Glomerular visceral epithelial cell (primary cell): ENCODE measurements around the gene SFXN2.

Experiments
- DNase-seq: peaks from one replicate; pipeline ENCODE4 v3.0.0-alpha.2; 2016; ENCODE audit errors: extremely low spot score

Gene SFXN2

GRCh38 chr10:102776779-102777456 lies 62.5 kb downstream of the SFXN2 start:
- peak; percentile 97 for DNase-seq

GRCh38 chr10:102777711-102778453 lies 63.4 kb downstream of the SFXN2 start:
- DNase-seq, result no peak

GRCh38 chr10:102778781-102779180 lies 64.3 kb downstream of the SFXN2 start:
- no peak for DNase-seq

DNA sequence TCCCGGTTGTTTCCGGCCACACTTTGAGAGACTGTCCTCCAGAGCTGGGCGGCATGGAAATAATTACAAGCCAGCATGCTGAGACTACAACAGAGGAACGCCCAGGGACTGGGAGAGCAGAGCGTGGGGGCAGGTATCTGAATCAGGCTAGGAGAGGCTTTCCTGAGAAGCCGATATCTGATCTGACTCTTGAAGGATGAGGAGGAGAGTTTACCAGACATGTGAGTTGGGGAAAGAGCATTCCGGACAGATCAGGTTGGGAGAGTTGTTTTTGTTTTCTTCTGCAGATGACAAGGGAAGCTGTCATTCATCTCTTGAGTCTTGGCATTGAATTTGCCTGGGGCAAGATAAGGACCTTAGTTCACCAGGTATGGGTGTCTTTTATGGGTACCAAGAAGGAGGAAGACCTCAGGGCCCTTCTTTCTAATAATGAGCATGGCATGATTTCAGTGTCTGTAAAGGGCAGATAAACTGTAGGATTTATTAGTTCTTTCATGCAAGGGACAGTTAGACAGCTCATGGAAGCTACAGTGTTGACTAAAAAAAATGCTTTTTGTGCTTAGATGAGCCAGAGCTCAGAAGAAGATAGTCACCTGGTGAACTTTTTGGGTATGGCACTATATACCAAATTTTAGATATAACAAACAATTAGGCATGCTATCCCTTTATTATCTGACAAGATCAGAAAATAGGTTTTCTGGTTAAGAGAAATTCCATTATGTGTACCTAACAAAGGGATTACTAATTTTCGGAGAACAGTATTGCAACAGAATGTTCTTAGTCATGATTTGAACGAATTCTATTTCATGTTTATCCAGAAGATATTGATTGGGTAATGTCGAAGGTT lies 65.5 kb downstream of the SFXN2 start:
- no peak for DNase-seq

DNA sequence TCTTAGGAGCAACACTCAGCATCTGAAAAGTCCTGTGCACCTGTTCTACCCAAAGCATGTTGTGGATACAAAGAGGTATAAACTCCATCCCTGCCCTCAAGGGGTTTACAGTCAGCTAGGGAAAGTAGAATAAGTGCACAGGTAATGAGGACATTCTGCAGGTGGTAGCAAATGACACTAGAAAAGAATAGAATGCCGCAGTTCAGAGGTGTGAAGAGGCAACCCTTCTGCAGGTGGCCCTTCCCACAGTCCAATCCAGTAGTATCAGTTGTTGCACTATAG lies 66.0 kb downstream of the SFXN2 start:
- DNase-seq, result no peak

- no peak for DNase-seq
Measured at GRCh38 chr10:102781090-102781920, 66.9 kb downstream of the SFXN2 start.

DNA sequence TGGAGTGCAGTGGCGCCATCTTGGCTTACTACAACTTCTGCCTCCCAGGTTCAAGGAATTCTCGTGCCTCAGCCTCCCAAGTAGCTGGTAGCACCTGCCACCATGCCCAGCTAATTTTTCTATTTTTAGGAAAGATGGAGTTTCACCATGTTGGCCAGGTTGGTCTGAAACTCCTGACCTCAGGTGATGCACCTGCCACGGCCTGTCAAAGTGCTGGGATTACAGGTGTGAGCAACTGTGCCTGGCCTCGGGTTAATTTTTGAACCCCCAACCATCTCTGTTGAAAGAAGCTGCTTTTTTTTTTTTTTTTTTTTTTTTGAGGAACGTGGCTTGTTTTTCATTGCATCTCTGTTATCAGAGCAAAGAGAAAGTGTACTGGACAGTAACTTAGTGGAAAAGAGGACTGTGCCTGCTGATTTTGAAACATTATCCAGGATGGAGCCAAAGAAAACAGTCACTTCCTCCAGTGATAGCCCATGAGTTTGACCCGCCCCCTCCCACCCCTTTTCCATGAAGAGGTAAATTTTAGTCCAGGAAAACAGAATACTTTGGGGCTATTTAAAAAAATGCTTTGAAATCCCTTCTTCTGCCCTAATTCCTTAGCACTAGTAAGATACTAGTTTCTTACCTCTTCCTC lies 67.6 kb downstream of the SFXN2 start:
- no peak for DNase-seq

DNA sequence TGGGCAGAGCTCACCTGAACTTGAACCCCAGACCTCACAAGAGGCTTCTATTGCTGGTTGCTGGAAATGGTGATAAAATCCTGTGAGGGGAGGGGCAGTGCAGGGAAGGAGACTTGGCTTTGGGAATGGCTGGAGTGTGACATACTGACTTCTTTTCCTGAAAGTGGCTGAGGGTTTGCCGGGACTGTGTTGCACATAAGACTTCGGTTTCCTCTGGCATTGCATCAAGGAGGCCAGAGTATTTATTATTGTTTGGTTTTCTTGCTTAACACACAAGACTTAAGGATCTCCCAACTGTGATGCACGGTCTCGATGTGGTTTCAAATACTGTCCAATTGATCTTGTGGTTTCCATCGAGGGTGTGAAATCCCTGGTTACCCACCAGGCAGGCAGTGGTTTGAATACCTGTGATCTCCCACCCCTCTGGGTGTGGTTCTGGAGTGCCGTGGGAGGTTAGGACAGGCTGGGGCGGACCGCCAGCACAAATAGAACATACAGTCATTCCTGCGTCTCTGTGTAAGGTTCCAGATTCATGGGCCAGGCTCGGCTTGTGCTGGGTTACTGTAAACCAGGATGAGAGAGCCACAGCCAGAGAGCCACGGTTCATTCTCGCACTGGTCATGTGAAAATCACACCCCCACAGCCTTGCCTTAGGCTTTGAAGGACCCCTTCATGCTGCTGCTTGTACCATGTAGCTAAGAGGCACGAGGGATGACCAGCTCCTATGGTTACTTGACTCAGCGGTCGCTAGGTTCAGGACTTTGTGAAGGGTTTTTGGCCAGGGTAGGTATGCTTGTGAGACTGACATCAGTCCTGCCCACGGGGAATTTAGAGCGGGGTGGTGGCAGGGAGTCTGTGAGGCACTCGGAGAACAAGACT lies 68.5 kb downstream of the SFXN2 start:
- peak; percentile 71 for DNase-seq

- no peak for DNase-seq
Measured at GRCh38 chr10:102783568-102783967, 69.1 kb downstream of the SFXN2 start.

DNA sequence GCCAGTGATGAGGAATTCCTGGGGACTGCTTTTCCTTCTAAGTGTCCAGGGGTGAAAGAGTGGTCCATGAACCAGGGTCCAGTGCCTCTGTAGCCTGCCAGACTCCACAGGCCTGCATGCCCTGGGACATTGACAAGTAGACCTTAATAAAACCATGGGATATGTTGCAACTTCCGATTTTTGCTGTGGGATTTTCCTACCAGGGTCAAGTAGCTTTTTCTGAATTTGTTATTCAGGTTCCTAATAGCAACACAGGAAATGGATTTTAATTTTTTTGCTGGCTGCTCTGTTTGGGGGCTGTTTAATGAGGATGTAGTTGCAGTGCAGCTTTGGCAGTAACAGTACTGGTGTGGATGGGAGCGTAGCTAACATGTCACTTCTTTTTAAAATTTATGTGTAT lies 71.4 kb downstream of the SFXN2 start:
- DNase-seq, result no peak

GRCh38 chr10:102791754-102792395 lies 77.4 kb downstream of the SFXN2 start:
- no peak for DNase-seq
